Retinal pigment epithelial cell (primary cell): ENCODE measurements around the gene TBC1D22A.

Source experiments
- DNase-seq: peaks from one replicate; pipeline ENCODE4 v3.0.0-alpha.2; 2010; ENCODE audit warnings: low read depth
- H3K4me3 ChIP-seq: 2 replicates; pipeline ENCODE4 v1.5.1; 2011; ENCODE audit warnings: mild to moderate bottlenecking, low read length, control low read depth, moderate library complexity
- TF ChIP-seq, protein P1 (sequence below): conservative IDR thresholded peaks from 2 replicates; pipeline ENCODE4 v1.5.1; 2011; ENCODE audit warnings: low read depth, low read length, control low read depth, inconsistent platforms

TBC1D22A gene

DNA sequence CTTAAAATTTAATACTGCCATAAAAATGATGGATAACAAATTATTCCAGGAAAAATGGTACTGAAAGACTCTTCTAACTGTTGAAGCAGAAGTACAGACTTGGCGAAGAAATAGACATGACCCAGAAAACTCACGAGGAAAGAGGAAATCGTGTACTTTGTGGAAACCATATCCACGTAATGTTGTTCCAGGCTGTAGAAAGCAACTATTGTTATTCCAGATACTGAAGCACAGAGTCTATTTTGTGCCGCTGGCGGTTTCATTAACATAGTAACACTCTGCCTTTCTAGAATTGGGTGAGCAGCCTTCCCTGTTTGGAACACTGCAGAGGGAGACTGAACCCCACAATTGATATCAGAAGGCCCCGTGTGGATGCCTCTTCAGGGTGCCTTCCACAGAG, 310.6 kb downstream of the TBC1D22A start:
- no peak for DNase-seq
- no peak overlapping the region for H3K4me3 ChIP-seq
- TF ChIP-seq, protein P1, sequence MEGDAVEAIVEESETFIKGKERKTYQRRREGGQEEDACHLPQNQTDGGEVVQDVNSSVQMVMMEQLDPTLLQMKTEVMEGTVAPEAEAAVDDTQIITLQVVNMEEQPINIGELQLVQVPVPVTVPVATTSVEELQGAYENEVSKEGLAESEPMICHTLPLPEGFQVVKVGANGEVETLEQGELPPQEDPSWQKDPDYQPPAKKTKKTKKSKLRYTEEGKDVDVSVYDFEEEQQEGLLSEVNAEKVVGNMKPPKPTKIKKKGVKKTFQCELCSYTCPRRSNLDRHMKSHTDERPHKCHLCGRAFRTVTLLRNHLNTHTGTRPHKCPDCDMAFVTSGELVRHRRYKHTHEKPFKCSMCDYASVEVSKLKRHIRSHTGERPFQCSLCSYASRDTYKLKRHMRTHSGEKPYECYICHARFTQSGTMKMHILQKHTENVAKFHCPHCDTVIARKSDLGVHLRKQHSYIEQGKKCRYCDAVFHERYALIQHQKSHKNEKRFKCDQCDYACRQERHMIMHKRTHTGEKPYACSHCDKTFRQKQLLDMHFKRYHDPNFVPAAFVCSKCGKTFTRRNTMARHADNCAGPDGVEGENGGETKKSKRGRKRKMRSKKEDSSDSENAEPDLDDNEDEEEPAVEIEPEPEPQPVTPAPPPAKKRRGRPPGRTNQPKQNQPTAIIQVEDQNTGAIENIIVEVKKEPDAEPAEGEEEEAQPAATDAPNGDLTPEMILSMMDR: no peak

DNA sequence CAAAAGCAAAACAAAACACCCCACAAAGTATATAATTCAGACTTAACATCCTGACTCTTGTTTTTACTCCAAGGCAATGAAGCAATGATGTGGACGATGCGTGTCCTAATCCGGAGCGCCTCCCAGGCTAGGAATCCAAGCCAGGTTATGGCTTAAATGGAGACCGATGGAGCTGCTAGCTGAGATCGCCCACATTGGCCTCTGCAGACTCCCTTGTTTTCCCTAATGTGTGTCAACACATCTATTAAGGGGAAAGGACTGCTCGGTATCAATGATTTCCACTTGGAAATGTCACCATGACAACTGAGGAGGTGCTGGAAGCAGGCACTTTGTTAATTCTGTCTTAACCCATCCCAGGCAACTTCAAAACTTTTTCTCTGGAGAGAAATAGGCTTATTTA, 311.7 kb downstream of the TBC1D22A start:
- TF ChIP-seq, protein P1: no peak
- DNase-seq: no peak
- H3K4me3 ChIP-seq: no peak overlapping the region

DNA sequence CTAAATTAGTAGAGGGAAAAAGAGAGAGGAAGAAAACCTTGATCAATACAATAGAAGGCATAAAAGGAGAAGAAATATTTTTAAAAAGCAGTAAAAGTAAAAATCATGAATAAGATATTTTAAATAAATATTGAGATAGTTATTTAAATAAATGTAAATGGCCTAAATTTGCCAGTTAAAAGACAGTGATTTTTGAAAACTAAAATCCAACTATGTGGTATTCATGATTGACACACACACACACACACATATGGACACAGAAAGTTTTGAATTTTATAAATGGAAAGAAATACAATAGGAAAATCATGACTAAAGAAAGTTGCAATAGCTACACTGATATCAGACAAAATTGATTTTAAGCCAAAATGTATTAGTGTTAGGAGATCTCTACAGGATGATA, 313.1 kb downstream of the TBC1D22A start:
- no peak for DNase-seq
- no peak overlapping the region for H3K4me3 ChIP-seq
- TF ChIP-seq, protein P1: no peak

DNA sequence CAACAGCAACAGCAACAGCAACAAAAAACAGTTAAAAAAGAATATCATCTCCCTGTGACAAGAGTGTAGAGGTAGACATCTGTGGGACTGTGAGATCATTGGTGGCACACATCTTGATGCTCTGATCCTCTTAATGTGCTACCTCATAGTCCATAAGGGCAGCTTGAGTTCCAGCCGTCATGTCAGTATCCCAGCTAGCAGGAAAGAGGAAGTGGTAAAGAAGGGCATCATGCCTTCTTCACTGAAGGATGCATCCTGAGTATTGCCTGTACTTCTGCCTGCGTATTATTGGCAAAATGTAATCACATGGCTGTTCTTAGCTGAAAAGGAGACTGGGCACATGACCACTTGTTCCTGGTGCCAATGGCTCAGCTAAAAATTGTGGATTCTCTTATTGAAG, 314.3 kb downstream of the TBC1D22A start:
- H3K4me3 ChIP-seq: no peak overlapping the region
- TF ChIP-seq, protein P1: no peak
- no peak for DNase-seq

GRCh38 chr22:47080100-47080499, 317.6 kb downstream of the TBC1D22A start:
- DNase-seq: no peak
- no peak overlapping the region for H3K4me3 ChIP-seq
- TF ChIP-seq, protein P1: no peak

DNA sequence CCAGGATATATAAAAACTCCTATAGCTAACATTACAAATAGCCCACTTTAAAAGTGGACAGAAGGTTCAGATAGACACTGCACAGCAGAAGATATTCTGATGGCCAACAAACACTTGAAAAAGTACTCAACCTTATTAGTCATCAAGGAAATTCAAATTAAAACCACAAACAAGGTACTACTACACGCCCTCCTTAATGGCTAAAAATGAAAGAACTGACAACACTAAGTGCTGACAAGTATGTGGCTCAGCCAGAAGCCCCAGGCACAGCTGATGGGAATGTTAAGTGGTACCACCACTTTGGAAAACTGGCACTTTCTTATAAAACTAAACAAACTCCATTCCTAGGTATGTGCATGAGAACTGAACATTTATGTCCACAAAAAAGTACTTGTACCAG, 320.1 kb downstream of the TBC1D22A start:
- no peak for DNase-seq
- TF ChIP-seq, protein P1: no peak
- no peak overlapping the region for H3K4me3 ChIP-seq

- TF ChIP-seq, protein P1: no peak
- no peak overlapping the region for H3K4me3 ChIP-seq
- no peak for DNase-seq
Measured at GRCh38 chr22:47083379-47083986, 321.0 kb downstream of the TBC1D22A start.
